HG02870 (cell line): ENCODE data around the gene TEAD1.

Source experiments
- ATAC-seq: cut with Tn5 transposase; IDR thresholded peaks from one replicate; pipeline ENCODE4 v1.9.1; 2021; ENCODE audit warnings: mild to moderate bottlenecking, moderate library complexity; ENCODE audit not compliant: unreplicated experiment

The TEAD1 gene

DNA sequence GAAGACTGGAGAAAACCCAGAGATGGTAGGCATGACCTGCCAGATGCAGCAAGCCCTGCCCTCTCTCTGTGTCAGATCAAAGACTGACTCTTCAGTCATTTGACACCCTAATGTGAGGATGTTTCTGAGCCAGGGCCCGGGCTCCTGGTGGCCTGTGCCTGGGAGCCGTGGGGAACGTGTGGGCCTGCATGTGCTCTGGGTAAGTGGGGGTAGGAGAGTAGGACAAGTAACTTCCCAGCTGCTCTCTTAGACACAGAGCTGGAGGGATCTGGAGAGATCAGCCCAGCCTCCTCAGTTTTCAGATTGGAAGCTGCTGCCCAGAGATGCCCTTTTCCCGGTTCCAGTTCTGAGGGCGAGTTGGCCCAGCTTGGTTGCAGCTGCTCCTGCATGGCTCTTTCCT, 110.8 kb downstream of the TEAD1 start:
- ATAC-seq, result no peak

- ATAC-seq, result no peak
Observed at GRCh38 chr11:12785901-12786300, 111.7 kb downstream of the TEAD1 start.

DNA sequence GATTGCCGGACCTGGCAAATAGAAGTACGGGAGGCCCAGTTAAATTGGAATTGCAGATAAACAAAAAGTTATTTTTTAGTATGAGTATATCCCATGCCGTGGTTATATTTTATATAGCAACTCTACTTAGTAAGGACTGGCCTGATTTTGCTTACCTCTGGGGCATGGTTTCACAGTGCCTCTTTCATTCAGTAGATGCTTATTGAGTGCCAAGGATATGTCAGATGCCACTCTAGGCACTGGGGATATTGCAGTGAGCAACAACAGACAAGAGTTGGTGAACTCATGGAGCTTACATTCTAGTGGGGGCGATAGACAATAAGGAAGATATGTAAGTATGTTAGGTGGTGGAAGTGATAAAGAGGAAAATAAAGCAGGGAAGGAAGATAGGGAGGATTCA, 112.2 kb downstream of the TEAD1 start:
- ATAC-seq, result no peak

- ATAC-seq, result no peak
Observed at GRCh38 chr11:12786891-12787290, 112.7 kb downstream of the TEAD1 start.

GRCh38 chr11:12787847-12788246, 113.6 kb downstream of the TEAD1 start:
- no peak for ATAC-seq

GRCh38 chr11:12789054-12789453, 114.8 kb downstream of the TEAD1 start:
- ATAC-seq, result no peak

DNA sequence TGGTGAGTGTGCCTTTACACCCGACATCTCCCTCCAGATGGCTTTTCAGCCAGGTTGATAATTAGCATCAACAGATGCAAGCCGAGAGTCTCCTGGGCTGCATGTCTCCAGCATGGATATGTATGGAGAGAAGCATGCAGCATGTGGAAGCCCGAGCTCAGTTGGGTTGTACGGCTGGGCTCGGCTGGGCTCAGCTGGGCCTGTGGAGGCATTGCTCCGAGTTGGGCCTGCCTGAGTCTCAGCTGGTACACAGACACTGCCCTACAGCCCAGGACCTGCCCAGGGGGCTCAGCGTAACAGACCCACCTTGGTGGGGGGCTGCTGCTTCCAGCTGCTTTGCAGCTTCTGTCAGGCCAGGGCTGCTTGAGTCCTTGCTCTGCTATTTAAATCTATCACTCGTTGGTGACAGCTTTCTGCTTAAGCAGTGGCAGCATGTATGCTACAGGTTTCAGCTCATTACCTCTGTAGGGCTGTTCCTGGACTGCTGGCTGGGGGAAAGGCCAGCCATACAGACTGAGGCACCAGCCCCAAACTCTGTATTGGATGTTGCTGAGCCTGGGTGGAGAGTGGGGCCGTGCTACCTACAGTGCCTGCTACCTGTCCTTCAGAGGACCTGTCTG, 115.5 kb downstream of the TEAD1 start:
- no peak for ATAC-seq

DNA sequence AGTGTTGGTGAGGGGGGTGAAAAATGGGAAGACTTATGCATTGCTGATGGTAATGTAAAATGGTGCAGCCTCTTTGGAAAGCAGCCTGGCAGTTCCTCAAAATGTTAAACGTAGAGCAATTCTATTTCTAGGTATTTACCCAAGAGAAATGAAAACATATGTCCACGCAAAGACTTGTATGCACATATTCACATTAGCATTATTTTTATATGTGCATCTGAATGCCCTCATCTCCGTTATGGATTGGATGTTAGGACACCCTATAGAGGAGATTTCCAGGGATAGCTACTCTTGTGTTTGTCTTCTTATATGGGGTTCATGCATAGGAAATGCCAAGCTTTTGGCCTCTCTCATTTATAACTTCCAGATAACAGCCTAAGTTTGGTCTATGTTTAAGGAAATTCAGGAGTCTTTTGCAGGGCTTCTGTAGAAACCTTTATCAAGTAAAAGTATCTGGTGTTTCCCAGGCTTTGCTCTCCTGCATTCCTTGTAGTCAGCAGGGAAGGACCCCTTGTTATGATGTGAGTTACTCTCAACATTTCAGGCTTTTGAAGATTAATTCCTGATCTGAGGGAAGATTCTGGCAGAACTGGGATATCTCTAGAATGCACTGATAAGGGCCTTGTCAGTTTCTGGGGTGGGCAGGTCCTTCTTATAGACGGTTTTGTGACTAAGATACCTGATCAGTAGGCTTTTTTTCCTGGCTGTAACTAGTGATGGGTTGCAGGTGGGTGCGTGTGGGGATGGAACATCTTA, 116.8 kb downstream of the TEAD1 start:
- no peak for ATAC-seq

GRCh38 chr11:12792018-12792417, 117.8 kb downstream of the TEAD1 start:
- no peak for ATAC-seq

DNA sequence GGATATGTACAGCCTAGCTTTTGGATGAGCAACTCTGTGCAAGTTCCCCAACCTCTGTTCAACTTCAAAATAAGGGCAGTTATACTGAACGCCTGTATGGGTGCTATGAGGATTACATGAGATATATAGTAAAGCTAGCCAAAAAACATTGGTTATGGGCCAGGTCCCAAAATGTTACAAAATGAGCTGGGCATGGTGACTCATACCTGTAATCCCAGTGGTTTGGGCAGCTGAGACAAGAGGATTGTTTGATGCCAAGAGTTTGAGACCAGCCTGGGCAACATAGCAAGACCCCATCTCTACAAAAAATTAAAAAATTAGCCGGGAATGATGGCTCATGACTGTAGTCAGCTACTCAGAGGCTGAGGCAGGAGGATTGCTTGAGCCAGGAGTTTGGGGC, 118.4 kb downstream of the TEAD1 start:
- ATAC-seq, result no peak

DNA sequence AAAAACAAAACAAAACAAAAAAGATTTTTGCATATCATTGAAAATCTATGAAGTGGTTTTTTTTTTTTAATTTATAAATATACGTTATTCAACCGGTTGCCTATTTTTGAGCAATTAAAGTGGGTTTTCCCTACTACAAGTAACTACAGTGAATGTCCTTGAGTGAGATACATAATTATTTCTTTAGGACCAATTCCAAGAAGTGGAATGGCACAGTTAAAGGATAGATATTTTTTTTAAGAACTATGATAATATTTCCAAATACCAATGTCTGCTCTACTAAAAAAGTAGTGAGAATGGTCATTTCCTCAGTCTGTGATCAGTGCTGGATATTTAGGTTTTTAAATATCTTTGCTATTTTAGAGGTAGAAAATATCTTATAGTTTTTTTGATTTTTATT, 118.8 kb downstream of the TEAD1 start:
- ATAC-seq, result no peak

GRCh38 chr11:12793506-12793905, 119.3 kb downstream of the TEAD1 start:
- ATAC-seq, result no peak

- ATAC-seq, result no peak
Observed at GRCh38 chr11:12794576-12795230, 120.5 kb downstream of the TEAD1 start.

GRCh38 chr11:12797996-12798395, 123.8 kb downstream of the TEAD1 start:
- ATAC-seq, result no peak

DNA sequence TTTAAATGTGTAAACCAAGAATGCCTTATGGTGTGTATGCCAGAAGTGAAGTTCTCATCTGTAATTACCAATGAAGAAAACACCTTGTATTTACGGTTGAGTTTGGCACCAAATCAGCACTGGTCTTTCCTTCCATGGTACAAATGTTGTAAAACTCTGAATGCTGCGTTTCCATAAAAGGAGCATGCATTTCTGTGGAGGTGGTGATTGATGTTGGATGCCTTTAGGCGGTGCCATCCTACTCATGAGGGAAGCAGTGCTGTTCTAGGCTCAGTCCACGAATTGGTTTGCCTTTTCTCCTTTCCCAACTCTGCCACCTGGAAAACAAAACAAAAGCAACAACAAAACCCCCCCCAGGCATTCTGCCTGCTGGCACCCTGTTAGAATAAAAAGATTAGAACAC, 124.4 kb downstream of the TEAD1 start:
- no peak for ATAC-seq

GRCh38 chr11:12799334-12799835, 125.2 kb downstream of the TEAD1 start:
- no peak for ATAC-seq

DNA sequence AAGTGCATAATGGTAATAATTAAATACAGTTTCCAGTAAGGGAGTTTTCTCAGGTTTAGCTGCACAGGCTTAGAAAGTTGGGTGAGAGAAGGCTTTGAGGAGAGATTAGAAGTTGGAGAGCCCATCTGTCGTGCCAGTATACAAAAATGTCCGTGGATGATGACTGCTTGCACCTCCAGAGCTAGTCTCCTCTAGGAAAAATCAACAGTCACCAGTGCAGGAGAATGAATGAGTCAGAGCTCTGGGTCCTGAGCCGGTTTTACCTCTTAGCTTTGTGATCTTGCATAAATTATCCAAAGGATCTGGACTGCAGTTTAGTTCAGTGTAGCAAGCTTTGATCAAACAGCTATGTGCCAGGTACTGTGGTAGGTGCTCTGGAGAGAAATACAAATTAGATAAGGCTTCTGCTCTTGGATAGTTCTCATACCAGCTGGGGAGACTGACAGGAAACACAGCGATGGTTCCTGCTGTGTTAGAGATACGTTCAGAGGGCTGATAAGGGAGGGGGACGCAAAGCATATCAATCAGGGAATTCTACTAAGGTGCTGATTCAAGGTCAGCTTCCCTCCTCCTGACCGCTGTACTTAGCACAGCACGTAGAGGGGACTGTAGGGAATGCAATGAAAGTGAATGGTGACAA, 125.9 kb downstream of the TEAD1 start:
- ATAC-seq, result no peak

- no peak for ATAC-seq
Observed at GRCh38 chr11:12800871-12801270, 126.7 kb downstream of the TEAD1 start.

DNA sequence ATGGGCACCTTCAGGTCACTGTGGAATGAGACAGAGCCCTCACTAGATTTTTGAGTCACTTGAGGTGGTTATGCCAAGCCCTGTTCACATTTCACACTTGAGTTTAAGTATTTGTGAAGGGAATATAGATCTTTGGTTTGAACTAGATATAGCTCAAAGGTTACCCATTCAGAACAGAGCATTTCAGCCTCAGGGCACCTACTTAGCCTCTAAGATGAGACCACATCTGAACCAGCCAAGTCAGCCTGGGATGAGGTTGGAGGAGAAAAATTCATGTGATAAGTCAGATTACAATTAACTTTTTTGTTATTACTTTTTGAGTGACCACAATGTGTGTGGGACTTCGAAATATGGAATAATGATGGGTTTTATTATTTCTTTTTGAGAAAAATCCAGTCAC, 127.8 kb downstream of the TEAD1 start:
- ATAC-seq, result no peak

GRCh38 chr11:12802418-12803085, 128.3 kb downstream of the TEAD1 start:
- no peak for ATAC-seq
